Activated CD8-positive, alpha-beta memory T cell treated with anti-CD3 and anti-CD28 coated beads, Interleukin-2, amount 10 ng/mL, durations not matched to agents 7 days and 5 days (primary cell): ENCODE data around the gene EEF1A2. TPM values are rescaled to one million over a fixed set of nuclear protein-coding genes. Genes with fewer than 3 reads are reported as not detected.

Experiments
- ATAC-seq: fragments of 150-1000 bp; cut with Tn5 transposase; one replicate; pipeline ENCODE4 v1.10.0; 2021; ENCODE audit warnings: moderate library complexity
- CTCF ChIA-PET: fragments of 350-600 bp; sonication (Branson Sonifier 250); formaldehyde crosslinking; loops from one replicate; lab custom pipeline; 2021; ENCODE audit warnings: antibody characterized with exemption; lab: Charles Lee
- DNase-seq: peaks from one replicate; pipeline ENCODE4 v3.0.0-alpha.2; 2020
- H3K27ac Mint-ChIP-seq: one replicate; pipeline ENCODE4 v1.8.0; 2021; ENCODE audit warnings: mild to moderate bottlenecking, mixed read lengths
- H3K27me3 Mint-ChIP-seq: one replicate; pipeline ENCODE4 v1.8.0; 2021; ENCODE audit warnings: mixed read lengths
- H3K36me3 Mint-ChIP-seq: one replicate; pipeline ENCODE4 v1.8.0; 2021; ENCODE audit warnings: mild to moderate bottlenecking, mixed read lengths
- H3K4me1 Mint-ChIP-seq: one replicate; pipeline ENCODE4 v1.8.0; 2021; ENCODE audit warnings: mixed read lengths
- H3K4me3 Mint-ChIP-seq: one replicate; pipeline ENCODE4 v1.8.0; 2021; ENCODE audit warnings: mild to moderate bottlenecking, moderate library complexity, mixed read lengths
- H3K9me3 Mint-ChIP-seq: one replicate; pipeline ENCODE4 v1.8.0; 2022; ENCODE audit warnings: low read depth, mixed read lengths
- total RNA-seq, 2 experiments: library from RNA; stranded (reverse); gene quantifications; one replicate each; pipeline ENCODE4 v1.2.3, GENCODE V29; 2021

The EEF1A2 gene
- total RNA-seq, 2 experiments from 2014 or later = 0.84 TPM; not detected in 1

DNA sequence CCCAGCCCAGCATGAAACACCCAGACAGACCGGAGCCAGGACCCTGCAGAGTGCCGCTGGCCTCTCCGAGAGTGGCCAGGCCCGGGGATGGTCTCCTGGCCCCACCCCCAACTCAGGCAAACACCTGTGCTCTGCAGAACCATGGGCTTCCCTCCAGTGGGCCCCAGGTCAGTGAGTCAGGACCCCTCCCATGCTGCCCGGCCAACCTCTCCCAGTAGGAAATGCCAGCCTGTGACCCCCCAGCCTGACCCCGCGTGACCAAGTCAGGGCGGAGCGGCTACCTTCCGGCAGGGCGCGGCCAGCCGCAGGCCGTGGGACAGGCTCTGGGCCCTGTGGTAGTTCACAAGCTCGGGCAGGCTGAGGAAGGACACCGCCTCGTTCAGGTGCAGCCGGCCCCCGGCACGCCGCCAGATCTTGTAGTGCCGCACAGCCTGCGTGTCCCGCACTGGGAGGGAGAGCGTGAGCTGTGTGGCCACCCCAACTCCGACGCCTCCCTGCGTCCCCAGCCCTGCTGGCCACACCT, 35.0 kb upstream of the EEF1A2 start:
- peaks cover 19% of the 10 kb centered on the region for H3K4me1 Mint-ChIP-seq
- H3K27ac Mint-ChIP-seq = no peak overlapping the region
- H3K36me3 Mint-ChIP-seq = no peaks in the 10 kb centered on the region
- CTCF ChIA-PET = interaction anchor here (1.4 to 1.7 kb wide), 3 partner anchors 13 to 362 kb away, joined by 3 to 5 read pairs (median 4); partner anchors contain the start of gene PPDPF
- no peak overlapping the region for H3K4me3 Mint-ChIP-seq
- DNase-seq (no peak), ATAC-seq (no peak)
- H3K27me3 Mint-ChIP-seq = peaks cover under 1% of the 10 kb centered on the region
- H3K9me3 Mint-ChIP-seq = no peaks in the 10 kb centered on the region

DNA sequence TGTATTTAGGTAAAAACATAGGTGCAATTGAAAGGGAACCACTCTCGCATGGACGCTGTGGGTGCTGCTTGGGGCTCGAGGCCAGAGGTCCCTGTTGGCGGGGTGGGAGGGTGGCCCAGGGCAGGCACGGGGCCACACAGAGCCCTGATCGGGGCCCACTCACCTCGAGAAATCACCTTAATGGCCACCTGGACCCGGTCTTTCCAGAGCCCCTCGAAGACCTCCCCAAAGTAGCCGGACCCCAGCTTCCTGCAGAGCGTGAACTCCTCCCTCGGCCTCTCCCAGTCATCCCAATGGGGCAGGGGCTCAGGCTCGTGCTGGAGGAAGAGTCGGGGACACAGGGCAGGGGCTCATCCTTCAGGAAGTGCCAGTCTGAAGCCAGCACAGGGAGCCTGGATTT, 34.5 kb upstream of the EEF1A2 start:
- H3K4me1 Mint-ChIP-seq = peaks cover 19% of the 10 kb centered on the region
- H3K4me3 Mint-ChIP-seq = no peak overlapping the region
- no peak for DNase-seq
- no peak overlapping the region for H3K27ac Mint-ChIP-seq
- CTCF ChIA-PET = interaction anchor here (1.7 kb wide), 1 partner anchor 12 kb away, joined by 5 read pairs; the partner anchor contains the start of gene PPDPF
- no peaks in the 10 kb centered on the region for H3K36me3 Mint-ChIP-seq
- no peak for ATAC-seq
- peaks cover 5% of the 10 kb centered on the region for H3K27me3 Mint-ChIP-seq
- H3K9me3 Mint-ChIP-seq = no peaks in the 10 kb centered on the region

DNA sequence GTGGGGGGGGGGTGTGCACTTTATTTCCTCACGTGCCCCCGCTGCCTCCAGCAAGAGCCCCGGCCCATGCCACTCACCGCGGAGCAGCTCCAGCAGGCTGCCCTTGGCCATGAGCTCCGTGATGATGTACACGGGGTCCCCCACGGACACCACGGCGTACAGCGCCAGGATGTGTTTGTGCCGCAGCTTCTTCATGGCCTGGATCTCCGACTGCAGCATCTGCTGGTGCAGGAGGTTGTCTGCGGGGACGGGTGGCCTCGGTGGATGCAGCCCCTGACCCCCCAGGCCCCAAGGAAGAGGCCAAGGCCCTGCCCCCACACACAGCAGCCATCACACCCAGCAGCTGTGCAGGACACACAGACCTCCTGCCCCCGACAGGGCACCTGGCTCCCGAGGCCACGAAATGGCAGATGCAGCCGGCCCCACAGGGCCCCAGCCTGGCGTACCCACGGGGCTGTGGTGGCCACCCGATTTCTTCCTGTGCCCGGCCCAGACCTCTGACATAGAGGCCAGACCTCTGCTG, 33.6 kb upstream of the EEF1A2 start:
- H3K27me3 Mint-ChIP-seq = peaks cover 10% of the 10 kb centered on the region
- no peak overlapping the region for H3K4me3 Mint-ChIP-seq
- no peak for ATAC-seq
- H3K27ac Mint-ChIP-seq = no peak overlapping the region
- CTCF ChIA-PET = no interaction called here
- H3K4me1 Mint-ChIP-seq = peaks cover 18% of the 10 kb centered on the region
- no peaks in the 10 kb centered on the region for H3K36me3 Mint-ChIP-seq
- no peaks in the 10 kb centered on the region for H3K9me3 Mint-ChIP-seq
- no peak for DNase-seq

DNA sequence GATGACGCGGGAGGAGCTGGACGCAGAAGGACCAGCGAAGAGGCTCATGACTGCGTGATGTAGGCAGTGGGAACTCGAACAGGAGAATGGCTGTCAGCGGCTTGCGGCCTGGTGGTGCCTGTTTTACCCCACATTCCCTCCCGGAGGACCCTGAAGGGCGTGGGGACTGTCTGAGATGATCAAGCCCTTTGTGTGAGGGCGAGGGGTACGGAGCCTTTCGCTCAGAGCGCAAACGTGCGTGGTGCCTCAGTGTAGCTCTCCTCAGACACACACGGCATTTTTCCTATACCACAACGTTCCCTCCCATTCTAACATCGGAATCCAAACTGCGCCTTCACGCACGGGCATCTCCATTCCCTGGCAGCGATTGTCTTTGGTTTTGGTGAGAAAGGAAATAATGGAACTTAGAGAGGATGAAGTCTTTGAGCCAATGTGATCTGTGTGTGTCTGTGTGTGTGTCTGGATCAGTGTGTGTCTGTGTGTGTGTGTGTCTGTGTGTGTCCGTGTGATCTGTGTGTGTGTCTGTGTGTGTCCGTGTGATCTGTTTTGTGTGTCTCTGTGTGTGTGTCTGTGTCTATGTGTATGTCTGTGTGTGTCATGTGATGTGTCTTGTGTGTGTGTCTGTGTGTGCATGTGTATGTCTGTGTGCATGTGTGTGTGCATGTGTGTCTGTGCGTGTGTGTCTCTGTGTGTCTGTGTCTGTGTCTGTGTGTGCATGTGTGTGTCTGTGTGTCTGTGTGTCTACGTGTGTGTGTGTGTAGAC, 33.0 kb upstream of the EEF1A2 start:
- Mint-ChIP-seq H3K4me3 (no peak overlapping the region), H3K27me3 (peaks cover 14% of the 10 kb centered on the region), H3K4me1 (peaks cover 14% of the 10 kb centered on the region), H3K36me3 (no peaks in the 10 kb centered on the region), H3K9me3 (no peaks in the 10 kb centered on the region), H3K27ac (no peak overlapping the region)
- DNase-seq = no peak
- no peak for ATAC-seq
- CTCF ChIA-PET = interaction anchor here (0.7 to 1.0 kb wide), 2 partner anchors 10 to 333 kb away, joined by 3 to 5 read pairs; partner anchors contain the start of gene TPD52L2

DNA sequence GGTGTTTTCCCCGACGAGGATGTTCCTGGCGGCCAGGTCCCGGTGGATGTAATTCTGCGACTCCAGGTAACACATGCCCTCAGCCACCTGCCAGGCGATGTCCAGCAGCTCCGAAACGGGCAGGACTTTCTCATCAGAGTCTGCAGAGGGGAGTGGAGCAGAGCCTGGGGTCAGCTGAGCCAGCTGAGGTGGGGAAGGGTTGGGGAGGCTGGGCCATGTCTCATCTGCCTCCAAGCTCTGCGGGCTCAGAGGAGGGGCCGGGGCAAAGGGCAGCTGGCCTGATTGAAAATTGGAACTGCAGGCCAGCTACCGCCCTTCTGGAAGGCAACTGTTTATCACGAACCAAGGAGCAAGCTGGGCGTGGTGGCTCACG, 31.9 kb upstream of the EEF1A2 start:
- no peak for ATAC-seq
- peaks cover 11% of the 10 kb centered on the region for H3K4me1 Mint-ChIP-seq
- no peak overlapping the region for H3K27ac Mint-ChIP-seq
- H3K9me3 Mint-ChIP-seq = no peaks in the 10 kb centered on the region
- H3K4me3 Mint-ChIP-seq = no peak overlapping the region
- DNase-seq = no peak
- H3K36me3 Mint-ChIP-seq = no peaks in the 10 kb centered on the region
- CTCF ChIA-PET = interaction anchor here (1.0 kb wide), 1 partner anchor 8 kb away, joined by 5 read pairs; no protein-coding TSS in a partner anchor
- peaks cover 14% of the 10 kb centered on the region for H3K27me3 Mint-ChIP-seq

DNA sequence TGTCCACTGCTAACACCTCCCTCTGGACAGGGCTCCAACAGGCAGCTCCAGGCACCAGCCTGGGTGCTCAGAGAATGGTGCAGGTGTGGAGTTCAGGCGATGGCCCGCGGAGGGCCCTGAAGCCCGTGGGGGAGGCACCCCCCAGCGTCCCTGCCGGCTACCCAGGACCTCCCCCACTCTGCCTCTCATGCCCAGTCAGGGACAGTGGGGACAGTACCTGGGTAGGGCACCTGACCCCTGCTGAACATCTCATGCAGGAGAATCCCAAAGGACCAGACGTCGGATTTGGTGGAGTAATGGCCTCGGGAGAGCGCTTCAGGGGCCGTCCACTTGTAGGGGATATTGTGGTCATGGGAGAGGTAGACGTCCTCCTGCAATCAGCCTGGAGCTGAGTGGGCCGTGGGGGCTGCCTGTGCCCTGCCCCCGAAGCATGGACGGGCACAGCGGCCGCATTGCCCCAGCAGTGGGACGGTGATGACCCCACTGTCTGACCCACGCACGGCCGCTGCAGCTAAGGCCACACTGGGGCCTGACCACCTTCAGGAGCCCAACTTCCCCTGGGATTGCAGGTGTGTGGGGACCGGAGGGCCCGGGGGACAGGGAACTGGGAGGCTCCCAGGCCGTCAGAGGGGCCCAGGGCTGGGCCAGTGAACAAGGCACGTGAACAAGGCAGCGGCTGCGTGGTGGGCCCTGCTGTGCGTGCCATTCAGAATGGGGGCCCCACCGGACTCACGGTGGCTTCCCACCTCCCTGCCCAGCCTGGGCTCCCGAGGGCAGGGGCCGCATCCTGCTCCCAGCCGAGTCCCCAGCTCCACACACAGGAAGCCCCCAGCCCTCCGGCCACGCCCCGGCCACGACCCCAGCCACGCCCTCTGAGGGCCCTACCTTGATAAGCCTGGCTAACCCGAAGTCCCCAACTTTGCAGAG, 31.2 kb upstream of the EEF1A2 start:
- CTCF ChIA-PET = interaction anchor here (1.0 to 1.7 kb wide), 2 partner anchors 8 kb away, joined by 5 to 8 read pairs; partner anchors contain the start of gene PTK6
- Mint-ChIP-seq H3K27ac (no peak overlapping the region), H3K36me3 (no peaks in the 10 kb centered on the region), H3K27me3 (peaks cover 14% of the 10 kb centered on the region), H3K4me1 (peaks cover 11% of the 10 kb centered on the region), H3K9me3 (no peaks in the 10 kb centered on the region), H3K4me3 (no peak overlapping the region)
- no peak for ATAC-seq
- DNase-seq = no peak

DNA sequence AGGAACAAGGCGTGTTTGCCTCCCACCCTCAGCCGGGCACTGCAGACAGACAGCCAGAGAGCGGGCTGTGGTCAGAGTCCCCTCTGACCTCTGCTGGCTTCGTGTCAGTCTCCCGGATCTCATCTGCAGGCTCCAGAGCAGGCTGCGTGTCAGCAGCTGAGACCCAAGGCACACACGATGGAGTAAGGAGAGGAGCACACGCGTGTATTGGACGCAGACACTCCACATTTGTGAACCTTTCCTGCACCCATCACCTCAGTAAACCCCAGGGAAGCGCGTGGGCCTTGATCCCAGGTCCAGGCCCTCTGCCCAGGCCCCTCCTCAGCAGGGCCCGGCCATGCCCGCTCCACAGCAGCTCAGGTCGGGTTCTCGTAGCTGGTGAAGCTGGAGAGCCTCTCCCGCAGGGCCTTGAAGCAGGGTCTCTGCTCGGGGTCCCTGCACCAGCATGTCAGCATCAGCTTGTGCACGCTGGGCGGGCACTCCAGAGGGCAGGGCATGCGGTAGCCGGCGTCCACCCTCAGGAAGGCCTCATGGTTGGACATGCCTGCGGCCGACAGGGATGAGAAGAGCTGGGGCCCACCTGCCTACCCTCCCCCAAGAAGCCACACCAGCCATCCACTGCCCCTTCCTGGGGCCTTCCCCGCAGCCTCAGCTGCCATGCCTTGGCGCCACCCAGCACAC, 30.4 kb upstream of the EEF1A2 start:
- DNase-seq = no peak
- H3K36me3 Mint-ChIP-seq = peaks cover 1% of the 10 kb centered on the region
- no peak overlapping the region for H3K4me3 Mint-ChIP-seq
- no peak overlapping the region for H3K27ac Mint-ChIP-seq
- H3K27me3 Mint-ChIP-seq = peaks cover 14% of the 10 kb centered on the region
- H3K4me1 Mint-ChIP-seq = peaks cover 11% of the 10 kb centered on the region
- ATAC-seq = no peak
- H3K9me3 Mint-ChIP-seq = no peaks in the 10 kb centered on the region
- CTCF ChIA-PET = interaction anchor here (1.7 kb wide), 1 partner anchor 9 kb away, joined by 8 read pairs; the partner anchor contains the start of gene PTK6

DNA sequence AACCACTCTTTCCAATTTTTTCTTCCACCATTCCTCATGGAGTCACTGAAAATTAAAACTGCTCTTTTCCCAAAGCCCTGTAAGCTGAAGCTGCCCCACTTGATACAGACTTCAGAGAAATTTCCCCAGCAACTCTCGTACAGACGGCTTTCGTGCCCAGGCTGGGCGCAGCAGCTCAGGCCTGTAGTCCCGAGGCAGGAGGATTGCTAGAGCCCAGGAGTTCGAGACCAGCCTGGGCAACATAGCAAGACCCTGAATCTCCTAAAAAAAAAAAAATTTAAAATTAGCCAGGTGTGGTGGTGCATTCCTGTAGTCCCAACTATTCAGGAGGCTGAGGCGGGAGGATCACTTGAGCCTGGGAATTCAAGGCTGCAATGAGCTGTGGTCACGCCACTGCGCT, 28.3 kb upstream of the EEF1A2 start:
- CTCF ChIA-PET = no interaction called here
- peaks cover 20% of the 10 kb centered on the region for H3K36me3 Mint-ChIP-seq
- peaks cover 14% of the 10 kb centered on the region for H3K27me3 Mint-ChIP-seq
- no peak for ATAC-seq
- no peak for DNase-seq
- H3K9me3 Mint-ChIP-seq = peaks cover 2% of the 10 kb centered on the region
- no peak overlapping the region for H3K27ac Mint-ChIP-seq
- H3K4me3 Mint-ChIP-seq = no peak overlapping the region
- H3K4me1 Mint-ChIP-seq = peaks cover 14% of the 10 kb centered on the region

DNA sequence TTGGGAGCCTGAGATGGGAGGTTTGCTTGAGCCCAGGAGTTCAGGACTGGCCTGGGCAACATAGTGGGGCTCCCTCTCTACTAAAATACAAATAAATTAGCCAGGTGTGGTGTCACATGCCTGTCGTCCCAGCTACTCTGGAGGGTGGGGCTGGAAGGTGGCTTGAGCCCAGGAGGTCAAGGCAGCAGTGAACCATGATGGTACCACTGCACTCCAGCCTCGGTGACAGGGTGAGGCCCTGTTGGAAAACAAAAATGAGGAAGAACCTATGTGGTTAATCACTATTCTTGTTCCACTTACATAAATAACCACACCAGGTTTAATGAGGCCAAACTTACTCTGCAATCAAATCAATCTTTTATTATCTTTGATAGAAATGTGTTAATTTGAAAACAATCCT, 27.1 kb upstream of the EEF1A2 start:
- H3K4me1 Mint-ChIP-seq = peaks cover 18% of the 10 kb centered on the region
- no peak for DNase-seq
- ATAC-seq = no peak
- H3K4me3 Mint-ChIP-seq = no peak overlapping the region
- peaks cover 28% of the 10 kb centered on the region for H3K36me3 Mint-ChIP-seq
- peaks cover 14% of the 10 kb centered on the region for H3K27me3 Mint-ChIP-seq
- H3K9me3 Mint-ChIP-seq = peaks cover 2% of the 10 kb centered on the region
- CTCF ChIA-PET = no interaction called here
- H3K27ac Mint-ChIP-seq = no peak overlapping the region

DNA sequence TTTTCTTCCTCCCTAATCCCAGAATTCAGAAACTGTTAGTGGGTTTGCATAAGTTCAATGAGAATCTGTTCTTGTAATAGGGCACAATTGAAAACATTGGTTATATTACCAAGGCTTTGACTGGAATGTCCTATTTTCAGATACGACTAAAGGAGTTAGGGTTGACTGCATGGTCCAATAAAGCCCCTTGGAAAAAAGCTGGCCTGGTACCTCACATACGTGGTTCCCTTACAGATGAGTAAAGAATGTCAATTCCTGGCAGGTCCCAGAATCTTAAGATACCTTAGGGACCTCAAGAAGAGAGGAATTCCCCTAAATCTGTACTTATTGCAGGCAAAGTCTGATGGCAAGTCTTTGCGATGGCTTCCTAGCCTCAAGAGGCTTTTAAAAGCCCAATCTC, 26.3 kb upstream of the EEF1A2 start:
- Mint-ChIP-seq H3K27me3 (peaks cover 14% of the 10 kb centered on the region), H3K27ac (no peak overlapping the region), H3K36me3 (peaks cover 28% of the 10 kb centered on the region), H3K9me3 (peaks cover 2% of the 10 kb centered on the region), H3K4me1 (peaks cover 18% of the 10 kb centered on the region), H3K4me3 (no peak overlapping the region)
- CTCF ChIA-PET = no interaction called here
- DNase-seq = no peak
- no peak for ATAC-seq

DNA sequence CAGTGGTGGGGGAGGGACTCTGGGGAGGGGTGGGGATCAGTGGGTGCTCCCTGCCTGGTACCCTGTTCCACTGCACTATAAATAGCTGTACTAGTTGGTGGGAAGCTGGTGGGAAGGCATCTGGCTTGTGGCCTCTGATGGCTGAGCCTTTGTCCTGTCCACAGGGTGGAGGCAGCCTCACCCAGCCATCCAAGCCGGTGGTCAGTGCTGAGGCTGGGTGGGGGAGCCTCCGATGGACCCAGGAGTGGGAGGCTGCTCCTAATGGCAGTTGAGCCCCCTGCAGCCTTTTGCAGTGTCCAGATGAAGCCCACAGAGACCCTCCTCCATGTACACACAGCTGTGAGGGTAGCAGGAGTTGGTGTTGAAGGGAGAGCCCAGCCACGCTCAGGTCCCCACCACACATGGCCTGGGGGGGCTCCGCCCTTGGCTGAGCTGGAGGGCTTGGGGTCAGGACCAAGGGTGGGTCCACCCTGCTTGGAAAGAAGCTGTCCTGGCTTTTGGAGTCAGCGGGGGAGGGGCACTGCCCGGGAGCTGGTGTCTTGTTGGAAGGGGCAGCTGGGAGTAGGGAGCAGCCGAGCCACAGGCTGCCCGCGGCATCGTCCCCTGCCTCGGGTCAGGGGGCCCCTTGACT, 24.2 kb upstream of the EEF1A2 start:
- H3K4me1 Mint-ChIP-seq = peaks cover 14% of the 10 kb centered on the region
- H3K4me3 Mint-ChIP-seq = no peak overlapping the region
- CTCF ChIA-PET = interaction anchor here (0.9 to 1.9 kb wide), 3 partner anchors 8 to 27 kb away, joined by 4 to 5 read pairs (median 5); no protein-coding TSS in a partner anchor
- no peak for ATAC-seq
- H3K36me3 Mint-ChIP-seq = peaks cover 28% of the 10 kb centered on the region
- H3K27ac Mint-ChIP-seq = no peak overlapping the region
- DNase-seq = no peak
- peaks cover 9% of the 10 kb centered on the region for H3K27me3 Mint-ChIP-seq
- peaks cover 2% of the 10 kb centered on the region for H3K9me3 Mint-ChIP-seq
